ENCODE data around the gene CBX1.

The CBX1 gene

GRCh38 chr17:48139944-48140343 lies 38.7 kb upstream of the CBX1 start:
- H3K79me2 ChIP-seq (ENCODE audit: control insufficient read depth, insufficient read depth, low read length, poor library complexity), result no peaks in the 10 kb centered on the region
- no peak overlapping the region for H2AK5ac ChIP-seq (ENCODE audit: low read length)
- no peak overlapping the region for H3K14ac ChIP-seq (ENCODE audit: low read length)
- no peaks in the 10 kb centered on the region for H3K79me1 ChIP-seq (ENCODE audit: low read length)
- H3K9ac ChIP-seq (ENCODE audit: low read length), result no peak overlapping the region
- no peak overlapping the region for H2BK5ac ChIP-seq (ENCODE audit: low read depth, low read length, poor library complexity)
- H3K23ac ChIP-seq (ENCODE audit: low read length), result no peak overlapping the region
- no peak overlapping the region for H3K4ac ChIP-seq (ENCODE audit: low read depth, low read length)
- H4K8ac ChIP-seq (ENCODE audit: low read depth, low read length), result no peak overlapping the region
- DNase-seq, result peak in 1 of 2 donors; percentile 31
- H3K4me1 ChIP-seq (ENCODE audit: control insufficient read depth in 1 of 2, insufficient read depth in 2 of 2, low read length in 2 of 2), result no peaks in the 10 kb centered on the region
- no peak overlapping the region for H2BK12ac ChIP-seq (ENCODE audit: low read length)
- H4K12ac ChIP-seq (ENCODE audit: low read depth, low read length), result no peak overlapping the region
- H3K27ac ChIP-seq (ENCODE audit: low read depth, low read length), result no peak overlapping the region
- H3K4me2 ChIP-seq (ENCODE audit: low read length), result no peak overlapping the region
- no peak overlapping the region for H3K4me3 ChIP-seq (ENCODE audit: low read depth, low read length)
- H4K91ac ChIP-seq (ENCODE audit: low read depth, low read length), result no peak overlapping the region
- WGBS (ENCODE audit: extremely low coverage, insufficient coverage, insufficient read length), result no CpG with 5 or more reads among the region's 2 CpGs
- no peaks in the 10 kb centered on the region for H3K27me3 ChIP-seq (ENCODE audit: insufficient read depth, low read length)
- H2AFZ ChIP-seq (ENCODE audit: insufficient read depth, low read length, poor library complexity), result no peak overlapping the region
- no peaks in the 10 kb centered on the region for H3K9me3 ChIP-seq (ENCODE audit: insufficient read depth, low read depth, low read length)
- no peak overlapping the region for H2BK120ac ChIP-seq (ENCODE audit: insufficient read depth, low read length, poor library complexity)
- H3K18ac ChIP-seq (ENCODE audit: low read length), result no peak overlapping the region
- no peaks in the 10 kb centered on the region for H3K36me3 ChIP-seq (ENCODE audit: control insufficient read depth in 1 of 2, insufficient read depth in 2 of 2, low read length in 2 of 2)

- no peak overlapping the region for H3K18ac ChIP-seq (ENCODE audit: low read length)
- DNase-seq, result no peak
- H4K8ac ChIP-seq (ENCODE audit: low read depth, low read length), result no peak overlapping the region
- no peak overlapping the region for H3K27ac ChIP-seq (ENCODE audit: low read depth, low read length)
- WGBS (ENCODE audit: extremely low coverage, insufficient coverage, insufficient read length), result no CpG with 5 or more reads among the region's 1 CpG
- no peak overlapping the region for H4K12ac ChIP-seq (ENCODE audit: low read depth, low read length)
- no peaks in the 10 kb centered on the region for H3K4me1 ChIP-seq (ENCODE audit: control insufficient read depth in 1 of 2, insufficient read depth in 2 of 2, low read length in 2 of 2)
- H3K23ac ChIP-seq (ENCODE audit: low read length), result no peak overlapping the region
- H3K79me2 ChIP-seq (ENCODE audit: control insufficient read depth, insufficient read depth, low read length, poor library complexity), result no peaks in the 10 kb centered on the region
- H3K14ac ChIP-seq (ENCODE audit: low read length), result no peak overlapping the region
- no peak overlapping the region for H2BK5ac ChIP-seq (ENCODE audit: low read depth, low read length, poor library complexity)
- no peaks in the 10 kb centered on the region for H3K79me1 ChIP-seq (ENCODE audit: low read length)
- no peak overlapping the region for H3K4me2 ChIP-seq (ENCODE audit: low read length)
- H4K91ac ChIP-seq (ENCODE audit: low read depth, low read length), result no peak overlapping the region
- no peak overlapping the region for H3K4me3 ChIP-seq (ENCODE audit: low read depth, low read length)
- H3K9ac ChIP-seq (ENCODE audit: low read length), result no peak overlapping the region
- H3K9me3 ChIP-seq (ENCODE audit: insufficient read depth, low read depth, low read length), result no peaks in the 10 kb centered on the region
- H2AK5ac ChIP-seq (ENCODE audit: low read length), result no peak overlapping the region
- no peak overlapping the region for H3K4ac ChIP-seq (ENCODE audit: low read depth, low read length)
- H2BK12ac ChIP-seq (ENCODE audit: low read length), result no peak overlapping the region
- no peak overlapping the region for H2BK120ac ChIP-seq (ENCODE audit: insufficient read depth, low read length, poor library complexity)
- no peaks in the 10 kb centered on the region for H3K27me3 ChIP-seq (ENCODE audit: insufficient read depth, low read length)
- H3K36me3 ChIP-seq (ENCODE audit: control insufficient read depth in 1 of 2, insufficient read depth in 2 of 2, low read length in 2 of 2), result no peaks in the 10 kb centered on the region
- H2AFZ ChIP-seq (ENCODE audit: insufficient read depth, low read length, poor library complexity), result no peak overlapping the region
Observed at GRCh38 chr17:48137656-48138055, 36.4 kb upstream of the CBX1 start.

GRCh38 chr17:48134912-48135480 lies 33.7 kb upstream of the CBX1 start:
- Histone ChIP-seq H3K4me1 (ENCODE audit: control insufficient read depth in 1 of 2, insufficient read depth in 2 of 2, low read length in 2 of 2) (no peaks in the 10 kb centered on the region), H3K4ac (ENCODE audit: low read depth, low read length) (no peak overlapping the region), H2AK5ac (ENCODE audit: low read length) (no peak overlapping the region), H3K79me1 (ENCODE audit: low read length) (no peaks in the 10 kb centered on the region), H3K79me2 (ENCODE audit: control insufficient read depth, insufficient read depth, low read length, poor library complexity) (no peaks in the 10 kb centered on the region), H2AFZ (ENCODE audit: insufficient read depth, low read length, poor library complexity) (no peak overlapping the region), H3K23ac (ENCODE audit: low read length) (no peak overlapping the region), H4K12ac (ENCODE audit: low read depth, low read length) (no peak overlapping the region), H3K9ac (ENCODE audit: low read length) (no peak overlapping the region), H2BK5ac (ENCODE audit: low read depth, low read length, poor library complexity) (no peak overlapping the region), H2BK120ac (ENCODE audit: insufficient read depth, low read length, poor library complexity) (no peak overlapping the region), H3K27me3 (ENCODE audit: insufficient read depth, low read length) (no peaks in the 10 kb centered on the region), H3K27ac (ENCODE audit: low read depth, low read length) (no peak overlapping the region), H3K9me3 (ENCODE audit: insufficient read depth, low read depth, low read length) (no peaks in the 10 kb centered on the region), H3K18ac (ENCODE audit: low read length) (no peak overlapping the region), H4K8ac (ENCODE audit: low read depth, low read length) (no peak overlapping the region), H3K14ac (ENCODE audit: low read length) (no peak overlapping the region), H3K4me2 (ENCODE audit: low read length) (no peak overlapping the region), H3K36me3 (ENCODE audit: control insufficient read depth in 1 of 2, insufficient read depth in 2 of 2, low read length in 2 of 2) (no peaks in the 10 kb centered on the region), H3K4me3 (ENCODE audit: low read depth, low read length) (no peak overlapping the region), H2BK12ac (ENCODE audit: low read length) (no peak overlapping the region), H4K91ac (ENCODE audit: low read depth, low read length) (no peak overlapping the region)
- no peak for DNase-seq
- no CpG with 5 or more reads among the region's 3 CpGs for WGBS (ENCODE audit: extremely low coverage, insufficient coverage, insufficient read length)

- H3K4me1 ChIP-seq (ENCODE audit: control insufficient read depth in 1 of 2, insufficient read depth in 2 of 2, low read length in 2 of 2), result peaks cover 3 to 4% of the 10 kb centered on the region in 2 experiments
- no peaks in the 10 kb centered on the region for H3K79me2 ChIP-seq (ENCODE audit: control insufficient read depth, insufficient read depth, low read length, poor library complexity)
- H3K23ac ChIP-seq (ENCODE audit: low read length), result no peak overlapping the region
- no peaks in the 10 kb centered on the region for H3K27me3 ChIP-seq (ENCODE audit: insufficient read depth, low read length)
- WGBS (ENCODE audit: extremely low coverage, insufficient coverage, insufficient read length), result no CpG with 5 or more reads among the region's 5 CpGs
- H2AFZ ChIP-seq (ENCODE audit: insufficient read depth, low read length, poor library complexity), result no peak overlapping the region
- H4K8ac ChIP-seq (ENCODE audit: low read depth, low read length), result no peak overlapping the region
- no peak overlapping the region for H3K18ac ChIP-seq (ENCODE audit: low read length)
- no peak for DNase-seq
- H3K9ac ChIP-seq (ENCODE audit: low read length), result no peak overlapping the region
- H3K9me3 ChIP-seq (ENCODE audit: insufficient read depth, low read depth, low read length), result no peaks in the 10 kb centered on the region
- H2AK5ac ChIP-seq (ENCODE audit: low read length), result no peak overlapping the region
- H2BK12ac ChIP-seq (ENCODE audit: low read length), result no peak overlapping the region
- no peak overlapping the region for H3K27ac ChIP-seq (ENCODE audit: low read depth, low read length)
- no peak overlapping the region for H2BK5ac ChIP-seq (ENCODE audit: low read depth, low read length, poor library complexity)
- no peak overlapping the region for H3K4me2 ChIP-seq (ENCODE audit: low read length)
- H3K4ac ChIP-seq (ENCODE audit: low read depth, low read length), result no peak overlapping the region
- H3K79me1 ChIP-seq (ENCODE audit: low read length), result no peaks in the 10 kb centered on the region
- H2BK120ac ChIP-seq (ENCODE audit: insufficient read depth, low read length, poor library complexity), result no peak overlapping the region
- H4K12ac ChIP-seq (ENCODE audit: low read depth, low read length), result no peak overlapping the region
- peaks cover 0 to 3% of the 10 kb centered on the region in 2 experiments for H3K36me3 ChIP-seq (ENCODE audit: control insufficient read depth in 1 of 2, insufficient read depth in 2 of 2, low read length in 2 of 2)
- H3K14ac ChIP-seq (ENCODE audit: low read length), result no peak overlapping the region
- H4K91ac ChIP-seq (ENCODE audit: low read depth, low read length), result no peak overlapping the region
- no peak overlapping the region for H3K4me3 ChIP-seq (ENCODE audit: low read depth, low read length)
Observed at GRCh38 chr17:48132385-48132784, 31.1 kb upstream of the CBX1 start.
